Fibroblast of lung (primary cell): ENCODE results near the gene CHRNA5. TPM values are rescaled to one million over a fixed set of nuclear protein-coding genes. Genes with fewer than 3 reads are reported as not detected.

Source experiments
- DNase-seq, 2 donors: peaks; one replicate each; pipeline versions ENCODE4 v3.0.0 to v3.0.0-alpha.2; 2010; ENCODE audit warnings: low read depth in 2 of 2
- H2AFZ ChIP-seq: 2 replicates; pipeline ENCODE4 v1.5.1; 2012; ENCODE audit warnings: low read length, control low read depth, inconsistent platforms
- H3K27ac ChIP-seq: 2 replicates; pipeline ENCODE4 v1.5.1; 2011; ENCODE audit warnings: low read length, control low read depth; ENCODE audit not compliant: insufficient read depth
- H3K27me3 ChIP-seq: 2 replicates; pipeline ENCODE4 v1.5.1; 2011; ENCODE audit warnings: mild to moderate bottlenecking, low read length; ENCODE audit not compliant: control insufficient read depth, insufficient read depth
- H3K36me3 ChIP-seq: 2 replicates; pipeline ENCODE4 v1.5.1; 2011; ENCODE audit warnings: low read length; ENCODE audit not compliant: control insufficient read depth, insufficient read depth
- H3K4me1 ChIP-seq: 2 replicates; pipeline ENCODE4 v1.5.1; 2011; ENCODE audit warnings: low read length; ENCODE audit not compliant: control insufficient read depth, insufficient read depth; ENCODE audit errors: extremely low read depth
- H3K4me2 ChIP-seq: 2 replicates; pipeline ENCODE4 v1.5.1; 2011; ENCODE audit warnings: low read length, control low read depth; ENCODE audit not compliant: insufficient read depth; ENCODE audit errors: extremely low read depth
- H3K4me3 ChIP-seq, 4 experiments: fragments of 200-600 bp in 1 of 4; sonication (generic) in 1 of 4; replicated peaks in 1 of 4; 2 replicates each; pipeline ENCODE4 v1.5.1; 2011 to 2016; ENCODE audit warnings: low read length in 4 of 4, low read depth in 3 of 4, mild to moderate bottlenecking in 3 of 4, control low read depth in 2 of 4, inconsistent platforms in 1 of 4, mixed read lengths in 1 of 4; ENCODE audit not compliant: insufficient read depth in 1 of 4; ENCODE audit errors: control extremely low read depth in 1 of 4
- H3K79me2 ChIP-seq: 2 replicates; pipeline ENCODE4 v1.5.1; 2012; ENCODE audit warnings: mild to moderate bottlenecking, low read length, inconsistent platforms; ENCODE audit not compliant: control insufficient read depth, insufficient read depth
- H3K9ac ChIP-seq: 2 replicates; pipeline ENCODE4 v1.5.1; 2011; ENCODE audit warnings: mild to moderate bottlenecking, low read length, control low read depth; ENCODE audit not compliant: insufficient read depth
- H3K9me3 ChIP-seq: 2 replicates; pipeline ENCODE4 v1.5.1; 2012; ENCODE audit warnings: low read depth, low read length; ENCODE audit not compliant: control insufficient read depth, insufficient read depth
- H4K20me1 ChIP-seq: 2 replicates; pipeline ENCODE4 v1.5.1; 2011; ENCODE audit warnings: low read length; ENCODE audit not compliant: control insufficient read depth, insufficient read depth; ENCODE audit errors: extremely low read depth
- CTCF ChIP-seq, 2 donors: IDR thresholded peaks in 1 of 2; conservative IDR thresholded peaks in 1 of 2; 1 replicate in 1 of 2; 2 replicates in 1 of 2; pipeline ENCODE4 v1.5.1; 2011 to 2012; ENCODE audit warnings: low read length in 2 of 2, control low read depth in 1 of 2, inconsistent platforms in 1 of 2, low read depth in 1 of 2, mild to moderate bottlenecking in 1 of 2
- EZH2 ChIP-seq: IDR thresholded peaks from 2 replicates; pipeline ENCODE4 v1.5.1; 2012; ENCODE audit warnings: low read length, control low read depth, mild to moderate bottlenecking; ENCODE audit errors: missing control alignments
- polyA plus RNA-seq, 2 donors: library from polyadenylated mRNA; depleted of rRNA in 1 of 2; stranded (reverse) in 1 of 2; unstranded in 1 of 2; fragments of >200 nt; gene quantifications; 2 replicates each; pipeline ENCODE4 v1.2.1, GENCODE V29; 2011 to 2012; ENCODE audit warnings: missing spikeins in 1 of 2
- total RNA-seq: library from RNA; depleted of rRNA; stranded (reverse); fragments of >200 nt; gene quantifications from 2 replicates; pipeline ENCODE4 v1.2.1, GENCODE V29; 2014

Gene CHRNA5
- total and polyA plus RNA-seq, 2 donors (not counting 1 experiment from before 2014, with no cell fraction given): 0.17 to 1.2 TPM

- TF ChIP-seq EZH2 (no peak), CTCF (conservative IDR thresholded peaks at IDR 0.05 in 1 of 2, IDR thresholded peaks at IDR 0.05 in 1 of 2; ENCODE audit: low read depth in 1 of 2, low read length in 2 of 2) (peak; percentile 54 to 60)
- Histone ChIP-seq H3K79me2 (no peaks in the 10 kb centered on the region), H3K4me2 (no peak overlapping the region), H3K27me3 (peaks cover 3% of the 10 kb centered on the region), H3K27ac (no peak overlapping the region), H2AFZ (no peak overlapping the region), H4K20me1 (no peaks in the 10 kb centered on the region), H3K9ac (no peak overlapping the region), H3K4me3 (no peak overlapping the region), H3K9me3 (no peaks in the 10 kb centered on the region), H3K4me1 (no peaks in the 10 kb centered on the region), H3K36me3 (no peaks in the 10 kb centered on the region)
- DNase-seq: peak; percentile 13 to 38
Measured at GRCh38 chr15:78638658-78639314, 73.5 kb downstream of the CHRNA5 start.

GRCh38 chr15:78640527-78641101 lies 75.3 kb downstream of the CHRNA5 start:
- H3K27ac ChIP-seq: no peak overlapping the region
- DNase-seq: no peak
- no peak overlapping the region for H3K4me2 ChIP-seq
- no peaks in the 10 kb centered on the region for H3K36me3 ChIP-seq
- no peaks in the 10 kb centered on the region for H4K20me1 ChIP-seq
- no peaks in the 10 kb centered on the region for H3K79me2 ChIP-seq
- TF ChIP-seq CTCF (conservative IDR thresholded peaks at IDR 0.05 in 1 of 2, IDR thresholded peaks at IDR 0.05 in 1 of 2; ENCODE audit: low read depth in 1 of 2, low read length in 2 of 2) (no peak), EZH2 (no peak)
- H3K4me1 ChIP-seq: no peaks in the 10 kb centered on the region
- H2AFZ ChIP-seq: no peak overlapping the region
- peak overlapping the region in 2 of 4 experiments; percentile 8 to 32 for H3K4me3 ChIP-seq
- peaks cover 3% of the 10 kb centered on the region for H3K27me3 ChIP-seq
- no peaks in the 10 kb centered on the region for H3K9me3 ChIP-seq
- H3K9ac ChIP-seq: no peak overlapping the region

- Histone ChIP-seq H3K36me3 (no peaks in the 10 kb centered on the region), H2AFZ (no peak within 1 kb of the TSS), H3K79me2 (no peaks in the 10 kb centered on the region), H3K27me3 (peaks cover 3% of the 10 kb centered on the region), H3K27ac (no peak within 1 kb of the TSS), H3K4me1 (no peaks in the 10 kb centered on the region), H3K4me3 (peak within 1 kb of the TSS in 2 of 4 experiments; percentile 8 to 32), H3K4me2 (no peak within 1 kb of the TSS), H3K9ac (no peak within 1 kb of the TSS), H3K9me3 (no peaks in the 10 kb centered on the region), H4K20me1 (no peaks in the 10 kb centered on the region)
- TF ChIP-seq CTCF (conservative IDR thresholded peaks at IDR 0.05 in 1 of 2, IDR thresholded peaks at IDR 0.05 in 1 of 2; ENCODE audit: low read depth in 1 of 2, low read length in 2 of 2): no peak
- TF ChIP-seq EZH2: peak; percentile 57
- peak in 1 of 2 donors; percentile 37 for DNase-seq
Measured at GRCh38 chr15:78641102-78641748, 75.9 kb downstream of the CHRNA5 start, which contains the start of gene CHRNB4. TSS of gene CHRNB4 (minus strand) at chr15:78641210. CDS start at chr15:78641133, 77 bp downstream.
